Cardiac septum (tissue), 1 donor: ENCODE data around the gene CNTN4. TPM values are rescaled to one million over a fixed set of nuclear protein-coding genes. Genes with fewer than 3 reads are reported as not detected.

Experiments used
- DNase-seq: peaks from one replicate; pipeline ENCODE4 v3.0.0-alpha.2; 2020; ENCODE audit warnings: low spot score
- intact Hi-C: fragments of 100-400 bp; cut with DNase I; formaldehyde crosslinking; loops from one replicate; pipeline ENCODE4 v1.14.0; 2022
- total RNA-seq: library from RNA; stranded (reverse); fragmentation: NEBNext Ultra II Directional; extraction: Animal tissue kit (Norgen Biotek cat#: 25700); gene quantifications from one replicate; pipeline ENCODE4 v1.2.1, GENCODE V29; 2021
- donor health status: DM: no; HTN: no; CAD: no.

The CNTN4 gene
- total RNA-seq, 1 donor from 2014 or later: 2.8 TPM

GRCh38 chr3:2643606-2644005 is 544.9 kb downstream of the CNTN4 start:
- intact Hi-C loops: no loop called here
- DNase-seq: no peak

- no peak for DNase-seq
- intact Hi-C loops: no loop called here
Measured at GRCh38 chr3:2645001-2645400, 546.3 kb downstream of the CNTN4 start.

GRCh38 chr3:2650746-2651145 is 552.1 kb downstream of the CNTN4 start:
- intact Hi-C loops: no loop called here
- DNase-seq: no peak

- no peak for DNase-seq
- intact Hi-C loops: no loop called here
Measured at GRCh38 chr3:2652386-2652785, 553.7 kb downstream of the CNTN4 start.

GRCh38 chr3:2653706-2654105 is 555.0 kb downstream of the CNTN4 start:
- intact Hi-C loops: no loop called here
- no peak for DNase-seq

GRCh38 chr3:2655229-2655701 is 556.6 kb downstream of the CNTN4 start:
- intact Hi-C loops: no loop called here
- DNase-seq: no peak

- intact Hi-C loops: no loop called here
- no peak for DNase-seq
Measured at GRCh38 chr3:2656806-2657777, 558.4 kb downstream of the CNTN4 start.

GRCh38 chr3:2657971-2658370 is 559.3 kb downstream of the CNTN4 start:
- no peak for DNase-seq
- intact Hi-C loops: no loop called here

- no peak for DNase-seq
- intact Hi-C loops: no loop called here
Measured at GRCh38 chr3:2659896-2660295, 561.2 kb downstream of the CNTN4 start.

- intact Hi-C loops: no loop called here
Measured at GRCh38 chr3:2661078-2661477, 562.4 kb downstream of the CNTN4 start.

GRCh38 chr3:2677501-2677900 is 578.8 kb downstream of the CNTN4 start:
- no peak for DNase-seq
- intact Hi-C loops: no loop called here

More at GRCh38 chr3:2661078-2661477, 562.4 kb downstream of the CNTN4 start:
- DNase-seq: no peak

GRCh38 chr3:2680236-2680635 is 581.6 kb downstream of the CNTN4 start:
- intact Hi-C loops: no loop called here
- no peak for DNase-seq

- intact Hi-C loops: no loop called here
- DNase-seq: no peak
Measured at GRCh38 chr3:2684046-2684445, 585.4 kb downstream of the CNTN4 start.

- no peak for DNase-seq
- intact Hi-C loops: no loop called here
Measured at GRCh38 chr3:2686816-2687502, 588.3 kb downstream of the CNTN4 start.

GRCh38 chr3:2697589-2697988 is 598.9 kb downstream of the CNTN4 start:
- intact Hi-C loops: no loop called here
- DNase-seq: no peak

- intact Hi-C loops: no loop called here
- no peak for DNase-seq
Measured at GRCh38 chr3:2701471-2701870, 602.8 kb downstream of the CNTN4 start.

GRCh38 chr3:2706144-2706835 is 607.6 kb downstream of the CNTN4 start:
- DNase-seq: no peak
- intact Hi-C loops: no loop called here

GRCh38 chr3:2706836-2707210 is 608.2 kb downstream of the CNTN4 start:
- no peak for DNase-seq
- intact Hi-C loops: no loop called here

GRCh38 chr3:2711081-2711480 is 612.4 kb downstream of the CNTN4 start:
- intact Hi-C loops: no loop called here
- no peak for DNase-seq

GRCh38 chr3:2713923-2714322 is 615.3 kb downstream of the CNTN4 start:
- no peak for DNase-seq
- intact Hi-C loops: no loop called here
